GM21825 (cell line): ENCODE measurements around the gene ATL1.
"Not testable (repeated sequence)": the region's sequence is repeated elsewhere in the genome, so short reads cannot be mapped to it uniquely, and the experiment has no call there.

Experiments used
- ATAC-seq: cut with Tn5 transposase; IDR thresholded peaks from one replicate; pipeline ENCODE4 v1.9.1; 2021; ENCODE audit warnings: mild to moderate bottlenecking, moderate library complexity; ENCODE audit not compliant: unreplicated experiment

The ATL1 gene

DNA sequence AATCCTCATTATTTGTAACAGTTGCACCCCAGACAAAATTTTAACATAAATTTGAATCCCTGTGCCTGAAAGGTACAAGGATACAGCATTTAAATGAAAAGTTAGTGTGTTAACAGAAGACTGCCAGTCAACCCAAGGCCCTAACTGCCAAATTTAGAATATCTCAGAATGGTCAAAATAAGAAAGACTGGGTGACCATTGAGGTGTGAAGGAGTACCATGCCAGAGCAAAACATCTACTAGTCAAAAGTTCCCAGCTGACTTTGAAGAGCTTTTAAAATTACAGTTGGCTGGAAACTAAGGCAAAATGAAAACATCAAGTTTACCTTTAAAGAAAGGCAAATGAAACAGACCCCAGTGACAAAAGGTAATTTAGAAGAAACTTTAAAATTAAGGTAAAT, 89.7 kb downstream of the ATL1 start:
- no peak for ATAC-seq

DNA sequence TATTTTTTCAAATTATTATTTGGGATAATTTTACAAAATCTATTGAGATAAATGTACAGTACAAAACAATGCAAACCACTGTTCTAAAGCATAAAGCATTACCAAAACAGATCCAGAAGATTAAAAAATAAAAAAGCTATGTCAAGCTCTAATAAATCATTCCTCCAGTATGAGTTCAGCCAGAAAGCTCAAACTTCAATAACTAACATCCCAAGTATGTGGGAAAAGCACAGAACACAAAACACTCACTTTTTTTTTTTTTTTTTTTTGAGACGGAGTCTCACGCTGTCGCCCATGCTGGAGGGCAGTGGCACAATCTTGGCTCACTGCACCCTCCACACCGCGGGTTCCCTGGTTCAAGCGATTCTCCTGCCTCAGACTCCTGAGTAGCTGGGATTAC, 96.8 kb downstream of the ATL1 start:
- ATAC-seq, result no peak

DNA sequence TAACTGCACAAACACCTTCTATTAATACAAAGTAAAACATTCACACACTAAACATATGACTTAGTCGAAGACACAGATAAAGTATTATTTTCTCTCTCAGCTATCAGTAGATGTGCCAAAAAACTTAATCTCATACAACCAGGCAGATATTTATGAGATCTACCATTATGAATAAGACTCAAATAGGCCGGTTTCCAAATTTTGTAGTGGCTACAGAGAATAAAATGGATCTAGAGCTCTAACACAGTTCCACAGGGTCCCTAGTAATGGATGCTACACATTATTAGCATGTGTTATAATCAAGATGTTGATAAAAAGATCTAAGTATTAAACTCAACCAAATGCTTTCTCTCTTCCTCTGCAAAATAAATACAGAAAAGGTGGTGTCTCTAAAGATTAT, 97.8 kb downstream of the ATL1 start:
- ATAC-seq, result no peak

DNA sequence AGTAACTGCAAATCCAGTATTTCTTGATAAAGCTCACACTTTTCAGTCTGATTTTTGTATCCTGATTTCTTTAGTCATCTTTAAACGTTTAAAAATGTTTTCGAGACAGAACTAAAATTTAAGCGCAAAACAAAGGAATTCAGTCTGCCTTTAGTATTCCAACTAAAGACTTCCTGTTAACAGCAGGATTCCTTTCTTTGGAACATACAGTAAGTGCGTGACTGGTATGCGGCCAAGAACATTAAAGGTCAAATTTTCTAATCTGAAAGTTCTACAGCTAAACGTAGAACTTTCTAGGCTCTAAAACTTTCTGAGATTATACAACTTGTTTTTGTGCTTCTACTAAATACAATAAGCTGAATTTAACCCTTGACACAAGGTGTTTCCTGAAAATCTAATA, 98.3 kb downstream of the ATL1 start:
- no peak for ATAC-seq

DNA sequence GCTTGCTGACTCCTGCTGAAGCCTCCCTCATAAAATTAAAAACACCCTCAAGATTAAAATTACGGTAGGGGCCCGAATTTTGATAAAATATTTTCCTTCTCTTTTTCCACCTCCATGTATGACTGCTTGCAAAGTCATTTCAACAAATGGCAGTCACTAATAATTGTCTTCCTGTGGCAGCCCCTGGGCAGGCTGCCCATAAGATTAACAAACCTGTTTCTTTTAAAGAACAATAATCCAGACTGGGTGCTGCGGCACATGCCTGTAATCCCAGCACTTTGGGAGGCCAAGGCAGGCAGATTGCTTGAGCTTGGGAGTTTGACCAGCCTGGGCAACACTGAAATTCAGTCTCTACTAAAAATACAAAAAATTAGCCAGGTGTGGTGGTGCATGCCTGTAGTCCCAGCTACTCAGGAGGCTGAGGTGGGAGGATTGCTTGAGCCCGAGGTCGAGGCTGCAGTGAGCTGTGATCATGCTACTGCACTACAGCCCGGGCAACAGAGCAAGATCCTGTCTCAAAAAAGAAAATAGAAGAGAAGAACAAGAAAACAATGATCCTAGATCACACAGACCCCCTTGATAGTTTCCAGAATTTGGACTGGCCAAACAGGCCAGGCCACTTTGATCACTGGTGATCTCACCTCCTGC, 99.5 kb downstream of the ATL1 start:
- ATAC-seq, result no peak

DNA sequence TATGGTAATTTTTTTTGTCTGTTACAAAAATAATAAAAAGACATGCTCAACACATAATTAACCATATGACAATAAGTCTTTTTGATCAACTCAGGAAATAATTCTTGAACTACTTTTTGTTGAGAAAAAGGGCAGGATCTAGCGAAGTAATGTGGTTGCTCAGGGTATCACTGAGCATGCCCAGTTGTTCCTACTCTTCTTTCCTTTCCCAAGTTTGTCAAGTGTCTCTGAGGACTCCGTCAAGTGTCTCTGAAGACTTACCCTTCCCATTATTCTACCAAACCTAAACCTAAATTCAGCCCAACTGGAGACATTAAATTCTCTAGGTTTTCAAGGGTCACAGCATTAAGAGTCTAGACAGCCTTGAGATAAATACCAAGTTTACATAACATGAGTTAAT, 104.6 kb downstream of the ATL1 start:
- not testable (repeated sequence) for ATAC-seq

DNA sequence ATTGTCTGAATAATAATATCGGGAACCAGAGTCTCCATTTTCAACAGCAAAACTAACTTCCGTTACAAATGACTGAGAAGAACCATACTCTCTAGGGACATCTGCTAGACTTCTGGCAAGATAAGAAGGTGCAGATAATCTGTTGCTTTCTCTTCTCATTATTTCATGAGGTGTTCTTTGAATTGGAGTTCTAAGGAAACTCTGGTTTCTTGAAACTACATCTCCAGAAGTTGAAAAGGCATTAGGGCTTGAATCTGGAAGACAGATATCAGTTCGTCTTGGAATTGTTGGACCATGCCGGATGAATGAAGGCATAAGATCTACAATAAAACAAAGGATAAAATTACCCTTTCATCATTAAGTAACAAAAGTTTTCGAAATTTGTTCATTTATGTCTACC, 105.4 kb downstream of the ATL1 start:
- not testable (repeated sequence) for ATAC-seq

DNA sequence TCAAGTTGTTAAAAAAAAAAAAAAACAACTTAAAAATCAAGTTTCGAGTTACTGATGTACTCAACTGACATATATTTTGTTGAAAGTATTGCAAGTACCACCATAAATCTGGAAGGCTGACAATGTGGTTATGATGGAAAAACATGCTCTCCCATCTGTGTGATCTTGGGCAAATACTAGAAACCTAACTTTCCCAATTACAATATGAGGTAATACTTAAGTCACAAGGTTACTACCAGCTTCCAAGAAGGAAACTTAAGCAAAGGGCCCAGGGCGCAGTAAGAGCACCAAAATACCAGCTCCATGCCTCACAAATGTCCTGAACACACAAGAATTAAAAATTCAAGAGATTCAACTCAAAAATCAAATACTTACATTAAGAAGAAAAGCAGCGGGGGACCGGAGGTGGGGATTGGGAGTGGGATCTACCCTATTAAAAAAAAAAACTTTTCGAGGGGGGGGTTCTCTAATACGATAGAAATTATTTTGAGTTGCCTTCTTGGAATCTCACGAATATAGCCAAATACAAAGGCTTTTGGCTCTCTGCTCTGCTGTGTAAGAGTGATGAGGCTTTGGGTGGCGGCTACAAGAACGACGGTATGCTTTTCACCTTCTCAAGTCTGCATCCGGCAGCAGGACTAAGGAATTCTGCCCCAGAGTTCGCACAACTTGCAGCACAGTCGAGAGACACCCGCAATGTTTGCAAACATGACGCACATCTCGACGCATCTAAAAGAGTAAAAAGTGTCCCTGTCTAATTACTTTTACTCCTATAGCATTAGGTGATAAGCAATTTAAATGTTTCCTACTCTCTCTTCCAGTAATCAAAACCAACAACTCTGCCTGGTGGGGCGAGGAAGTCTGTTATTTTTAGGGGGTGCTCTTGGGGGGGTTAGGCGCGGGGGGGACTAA, 107.1 kb downstream of the ATL1 start:
- no peak for ATAC-seq

DNA sequence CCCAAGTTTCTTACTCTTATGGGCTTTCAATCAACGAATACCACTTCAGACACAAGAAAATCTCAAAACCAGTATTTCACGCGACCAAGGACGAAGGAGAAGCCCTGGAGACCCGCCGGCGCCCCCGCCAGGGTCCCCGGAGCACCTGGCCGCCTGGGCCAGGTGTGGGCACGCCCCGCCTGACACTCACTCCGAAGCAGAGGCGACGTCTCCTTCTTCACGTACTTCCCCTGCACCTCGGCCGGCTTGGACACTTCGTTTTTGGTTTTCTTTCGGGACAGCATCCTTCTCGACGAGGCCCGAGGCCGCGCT, 107.7 kb downstream of the ATL1 start:
- ATAC-seq, result peak; percentile 40

DNA sequence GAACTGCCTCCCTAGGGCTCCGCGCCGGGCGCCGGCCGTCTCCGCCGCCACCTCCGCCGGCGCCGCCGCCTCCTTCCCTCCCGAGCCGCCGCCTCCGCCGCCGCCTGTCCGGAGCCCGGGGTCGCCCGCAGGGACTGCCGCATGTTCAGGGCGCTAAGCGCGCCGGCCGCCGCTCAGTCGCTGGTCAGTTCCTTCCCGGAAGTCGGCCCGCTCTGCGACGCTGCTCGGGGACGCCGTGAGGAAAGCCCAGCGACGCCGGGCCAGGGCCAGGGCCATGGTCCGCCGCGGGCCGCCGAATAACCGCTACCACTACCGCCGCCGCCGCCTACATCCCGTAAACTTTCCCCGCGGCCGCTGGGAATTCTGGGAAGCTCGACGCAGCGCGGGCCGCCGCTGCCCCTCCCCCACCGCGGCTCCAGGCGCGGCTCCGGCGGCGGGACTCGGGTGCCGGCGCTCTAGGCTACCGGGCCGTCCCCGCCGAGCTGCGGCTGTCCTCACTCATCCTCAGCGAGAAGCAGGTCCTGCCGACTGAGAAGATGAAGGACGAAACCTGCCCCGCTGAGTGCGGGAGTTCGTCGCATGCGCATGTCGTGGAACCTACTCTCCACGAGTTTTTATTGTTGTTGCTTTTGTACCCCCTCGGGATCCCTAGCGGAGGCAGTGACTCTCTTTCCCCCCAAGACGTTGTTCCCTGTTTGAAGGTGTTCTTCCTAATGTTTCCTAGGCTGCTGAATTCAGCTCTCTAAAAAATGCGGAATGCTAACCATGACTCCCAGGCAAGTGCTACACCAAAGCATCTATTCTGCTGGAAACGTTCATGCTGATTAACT, 108.3 kb downstream of the ATL1 start, which contains the start of gene SAV1:
TSS of gene SAV1 (minus strand) at position 311 of the 830 bp plus-strand sequence. CDS start 339 bp downstream, outside the sequence.
- ATAC-seq, result peak; percentile 57

DNA sequence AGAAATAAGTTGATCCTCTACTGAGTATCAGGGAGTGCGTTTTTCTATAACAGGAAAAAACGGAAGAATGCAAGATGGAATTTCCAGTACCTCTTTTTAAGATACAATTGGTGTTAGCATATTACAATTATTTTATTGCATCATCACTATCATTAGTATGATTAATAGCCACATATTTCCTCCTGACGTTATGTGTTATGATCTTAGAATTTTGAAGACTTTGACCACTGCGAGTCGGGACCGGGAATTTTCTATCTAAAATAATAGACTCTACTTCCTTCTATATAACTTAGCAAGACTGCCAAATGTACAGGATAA, 108.8 kb downstream of the ATL1 start:
- no peak for ATAC-seq

DNA sequence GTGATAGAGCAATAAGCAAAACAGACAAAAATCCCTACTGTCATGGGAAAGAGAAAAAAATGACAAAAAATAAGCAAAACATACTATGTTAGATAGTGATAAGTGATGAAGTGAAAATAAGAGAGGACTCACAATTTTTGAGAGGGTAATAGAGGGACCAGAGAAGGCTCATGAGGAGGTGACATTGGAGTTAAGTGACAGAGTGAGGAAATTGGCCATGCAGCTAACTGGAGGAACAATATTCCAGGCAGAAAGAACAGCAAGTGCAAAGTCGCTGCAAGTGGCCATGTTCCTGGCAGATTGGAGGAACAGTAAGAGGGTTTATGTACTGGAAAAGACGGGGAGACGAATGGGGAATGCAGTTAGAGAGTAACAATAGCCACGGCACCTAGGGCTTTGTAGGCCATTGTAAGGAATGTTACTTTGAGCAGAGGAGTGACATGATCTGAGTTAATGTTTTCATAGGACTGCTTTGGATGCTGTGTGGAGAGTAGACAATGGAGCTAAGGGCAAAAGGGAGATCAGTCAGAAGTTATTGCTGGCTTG, 109.6 kb downstream of the ATL1 start:
- no peak for ATAC-seq

DNA sequence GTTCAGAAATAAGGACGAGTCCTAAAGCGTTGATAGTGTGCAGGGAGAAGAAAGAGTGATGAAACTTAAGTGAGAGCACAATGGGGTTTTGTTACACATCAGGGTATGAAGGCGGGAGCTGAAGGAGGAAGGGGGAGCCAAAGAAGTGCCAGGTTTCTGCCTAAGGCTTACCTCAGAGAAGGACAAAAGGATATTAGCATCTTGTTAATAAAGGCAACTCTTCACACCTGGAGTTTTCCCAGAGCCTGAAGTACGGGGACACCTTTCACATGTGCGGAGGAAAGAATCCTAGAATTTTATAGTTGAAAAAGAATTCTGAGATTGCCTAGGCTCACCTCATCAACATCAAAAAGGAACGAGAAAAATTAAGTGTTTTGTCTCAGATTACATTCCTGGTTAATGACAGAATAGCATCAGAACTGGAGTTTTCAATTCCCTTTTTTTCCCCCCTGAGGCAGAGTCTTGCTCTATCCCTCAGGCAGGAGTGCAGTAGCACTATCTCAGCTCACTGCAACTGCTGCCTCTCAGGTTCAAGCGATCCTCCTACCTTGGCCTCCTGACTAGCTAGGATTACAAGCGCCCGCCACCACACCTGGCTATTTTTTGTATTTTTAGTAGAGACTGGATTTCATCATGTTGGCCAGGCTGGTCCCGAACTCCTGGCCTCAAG, 110.4 kb downstream of the ATL1 start:
- no peak for ATAC-seq

DNA sequence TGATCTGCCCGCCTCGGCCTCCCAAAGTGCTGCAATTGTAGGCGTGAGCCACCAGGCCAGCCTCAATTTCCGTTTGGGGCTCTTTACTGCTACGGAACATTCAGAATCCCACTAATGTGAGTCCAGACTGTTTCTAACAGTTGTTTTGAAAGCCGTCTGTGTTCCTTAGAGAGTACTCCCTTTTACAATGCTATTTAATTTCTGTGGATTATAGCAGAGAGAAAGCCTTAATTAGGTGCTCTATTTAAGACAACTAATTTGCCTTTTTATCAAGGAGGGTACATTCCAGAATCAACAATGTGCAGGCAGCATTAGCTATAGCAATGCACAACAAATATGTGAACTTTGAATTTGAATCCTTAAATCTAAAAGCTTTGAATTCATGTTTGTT, 110.9 kb downstream of the ATL1 start:
- no peak for ATAC-seq

DNA sequence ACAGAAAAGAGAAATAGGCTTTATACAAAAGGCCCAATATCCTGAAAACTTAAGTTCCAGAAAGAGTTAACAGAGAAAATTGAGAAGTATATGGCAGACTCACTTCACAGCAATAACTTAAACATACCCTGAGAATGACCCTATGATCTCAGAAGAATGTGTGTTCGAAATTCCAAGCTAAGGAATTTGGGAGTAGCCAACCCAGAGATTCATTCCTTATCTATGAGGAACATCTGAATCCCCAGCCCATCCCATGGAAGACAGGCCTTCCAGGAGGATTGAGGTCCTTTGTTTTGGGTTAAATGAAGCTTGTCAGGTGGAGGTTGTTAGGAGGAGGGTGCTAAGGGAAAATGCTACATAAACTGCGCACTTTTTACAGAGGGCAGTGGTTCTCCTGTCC, 115.7 kb downstream of the ATL1 start:
- ATAC-seq, result no peak

DNA sequence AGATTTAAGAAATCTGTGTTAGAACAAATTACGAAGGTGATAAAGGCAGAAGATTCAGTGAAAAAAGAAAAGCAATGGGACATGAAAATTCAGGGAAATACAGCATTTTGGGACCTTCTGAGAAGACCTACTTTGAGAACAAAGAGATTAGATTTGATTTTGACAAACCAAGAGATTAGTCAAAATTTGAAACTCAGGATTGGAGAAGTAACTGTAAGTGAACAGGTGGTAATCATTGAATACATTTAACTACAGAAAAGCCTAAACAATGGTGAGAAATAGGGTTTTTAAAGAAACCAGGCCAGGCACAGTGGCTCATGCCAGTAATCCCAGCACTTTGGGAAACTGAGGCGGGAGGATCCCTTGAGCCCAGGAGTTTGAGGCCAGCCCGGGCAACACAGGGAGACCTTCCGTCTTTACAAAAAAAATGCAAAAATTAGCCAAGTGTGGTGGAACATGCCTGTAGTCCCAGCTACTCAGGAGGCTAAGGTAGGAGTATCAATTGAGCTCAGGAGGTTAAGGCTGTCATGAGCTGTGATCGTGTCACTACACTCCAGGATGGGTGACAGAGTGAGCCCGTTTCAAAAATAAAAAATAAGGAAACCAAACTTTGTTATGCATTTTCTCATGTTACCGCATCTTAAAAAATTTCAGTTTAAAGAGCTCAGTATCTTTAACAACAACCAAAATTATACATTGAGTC, 117.0 kb downstream of the ATL1 start:
- ATAC-seq, result peak; percentile 40

DNA sequence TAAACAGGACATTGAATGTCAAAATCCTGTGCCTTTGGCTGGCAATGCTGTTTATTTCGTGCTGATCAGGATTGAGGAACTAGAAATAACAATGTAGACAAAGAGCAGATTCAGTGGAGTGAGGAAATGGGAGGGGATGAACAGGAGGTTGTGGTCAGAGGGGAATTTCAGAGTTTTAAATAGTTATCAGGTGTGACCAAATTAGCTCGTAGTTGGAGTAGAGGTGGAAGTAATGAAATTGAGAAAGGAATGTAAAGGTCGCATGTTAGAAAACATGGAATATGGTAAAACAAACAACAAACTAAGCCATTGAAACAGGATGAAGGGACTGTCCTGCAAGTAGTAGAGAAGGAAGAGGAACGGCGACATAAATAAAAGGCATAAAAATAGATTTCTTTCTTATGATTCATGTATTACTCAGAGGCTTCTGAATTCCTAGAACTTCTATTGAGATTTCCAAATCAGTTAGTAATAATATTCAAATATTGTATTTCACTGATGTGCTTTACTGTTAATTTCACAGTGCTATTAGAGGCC, 117.7 kb downstream of the ATL1 start:
- peak; percentile 78 for ATAC-seq

DNA sequence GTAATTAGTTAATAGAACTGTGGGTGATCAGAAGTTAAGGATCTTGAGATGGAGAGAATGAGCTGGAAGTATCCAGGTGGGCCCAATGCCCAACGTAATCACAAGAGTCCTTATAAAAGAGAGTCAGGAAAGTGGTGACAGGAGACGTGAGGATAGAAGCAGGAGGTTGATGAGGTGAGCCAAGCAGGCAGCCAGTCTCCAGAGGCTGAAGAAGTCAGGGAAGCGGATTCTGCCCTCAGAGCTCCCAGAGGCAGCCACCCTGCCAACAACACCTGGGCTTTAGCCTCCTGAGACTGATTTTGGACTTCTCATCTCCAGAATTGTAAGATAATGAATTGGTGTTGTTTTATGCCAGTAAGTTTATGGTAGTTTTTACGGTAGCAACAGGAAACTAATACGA, 118.2 kb downstream of the ATL1 start:
- no peak for ATAC-seq

DNA sequence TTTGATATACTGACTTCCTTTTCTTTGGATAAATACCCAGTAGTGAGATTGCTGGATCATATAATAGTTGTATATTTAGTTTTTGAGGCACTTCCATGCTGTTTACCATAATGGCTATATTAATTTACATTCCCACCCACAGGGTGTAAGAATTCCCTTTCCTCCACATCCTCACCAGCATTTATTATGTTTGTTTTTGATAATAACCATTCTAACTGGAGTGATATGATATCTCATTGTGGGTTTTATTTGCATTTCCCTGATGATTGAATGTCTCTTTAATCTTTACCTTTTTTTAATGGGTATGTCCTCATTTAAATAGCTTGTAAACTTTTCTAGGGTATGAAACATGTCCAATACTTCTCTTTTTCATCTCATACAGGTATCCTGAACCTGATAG, 119.7 kb downstream of the ATL1 start:
- no peak for ATAC-seq
